Fibroblast of lung (primary cell): ENCODE results near the gene GABRE. TPM values are rescaled to one million over a fixed set of nuclear protein-coding genes. Genes with fewer than 3 reads are reported as not detected.

Experiments
- DNase-seq, 2 donors: peaks; one replicate each; pipeline versions ENCODE4 v3.0.0 to v3.0.0-alpha.2; 2010; ENCODE audit warnings: low read depth in 2 of 2
- H2AFZ ChIP-seq: 2 replicates; pipeline ENCODE4 v1.5.1; 2012; ENCODE audit warnings: low read length, control low read depth, inconsistent platforms
- H3K27ac ChIP-seq: 2 replicates; pipeline ENCODE4 v1.5.1; 2011; ENCODE audit warnings: low read length, control low read depth; ENCODE audit not compliant: insufficient read depth
- H3K27me3 ChIP-seq: 2 replicates; pipeline ENCODE4 v1.5.1; 2011; ENCODE audit warnings: mild to moderate bottlenecking, low read length; ENCODE audit not compliant: control insufficient read depth, insufficient read depth
- H3K36me3 ChIP-seq: 2 replicates; pipeline ENCODE4 v1.5.1; 2011; ENCODE audit warnings: low read length; ENCODE audit not compliant: control insufficient read depth, insufficient read depth
- H3K4me1 ChIP-seq: 2 replicates; pipeline ENCODE4 v1.5.1; 2011; ENCODE audit warnings: low read length; ENCODE audit not compliant: control insufficient read depth, insufficient read depth; ENCODE audit errors: extremely low read depth
- H3K4me2 ChIP-seq: 2 replicates; pipeline ENCODE4 v1.5.1; 2011; ENCODE audit warnings: low read length, control low read depth; ENCODE audit not compliant: insufficient read depth; ENCODE audit errors: extremely low read depth
- H3K4me3 ChIP-seq, 4 experiments: fragments of 200-600 bp in 1 of 4; sonication (generic) in 1 of 4; replicated peaks in 1 of 4; 2 replicates each; pipeline ENCODE4 v1.5.1; 2011 to 2016; ENCODE audit warnings: low read length in 4 of 4, low read depth in 3 of 4, mild to moderate bottlenecking in 3 of 4, control low read depth in 2 of 4, inconsistent platforms in 1 of 4, mixed read lengths in 1 of 4; ENCODE audit not compliant: insufficient read depth in 1 of 4; ENCODE audit errors: control extremely low read depth in 1 of 4
- H3K79me2 ChIP-seq: 2 replicates; pipeline ENCODE4 v1.5.1; 2012; ENCODE audit warnings: mild to moderate bottlenecking, low read length, inconsistent platforms; ENCODE audit not compliant: control insufficient read depth, insufficient read depth
- H3K9ac ChIP-seq: 2 replicates; pipeline ENCODE4 v1.5.1; 2011; ENCODE audit warnings: mild to moderate bottlenecking, low read length, control low read depth; ENCODE audit not compliant: insufficient read depth
- H3K9me3 ChIP-seq: 2 replicates; pipeline ENCODE4 v1.5.1; 2012; ENCODE audit warnings: low read depth, low read length; ENCODE audit not compliant: control insufficient read depth, insufficient read depth
- H4K20me1 ChIP-seq: 2 replicates; pipeline ENCODE4 v1.5.1; 2011; ENCODE audit warnings: low read length; ENCODE audit not compliant: control insufficient read depth, insufficient read depth; ENCODE audit errors: extremely low read depth
- EZH2 ChIP-seq: IDR thresholded peaks from 2 replicates; pipeline ENCODE4 v1.5.1; 2012; ENCODE audit warnings: low read length, control low read depth, mild to moderate bottlenecking; ENCODE audit errors: missing control alignments
- polyA plus RNA-seq, 2 donors: library from polyadenylated mRNA; depleted of rRNA in 1 of 2; stranded (reverse) in 1 of 2; unstranded in 1 of 2; fragments of >200 nt; gene quantifications; 2 replicates each; pipeline ENCODE4 v1.2.1, GENCODE V29; 2011 to 2012; ENCODE audit warnings: missing spikeins in 1 of 2
- total RNA-seq: library from RNA; depleted of rRNA; stranded (reverse); fragments of >200 nt; gene quantifications from 2 replicates; pipeline ENCODE4 v1.2.1, GENCODE V29; 2014
- TF ChIP-seq, protein P1 (sequence below), 2 donors: IDR thresholded peaks in 1 of 2; conservative IDR thresholded peaks in 1 of 2; 1 replicate in 1 of 2; 2 replicates in 1 of 2; pipeline ENCODE4 v1.5.1; 2011 to 2012; ENCODE audit warnings: low read length in 2 of 2, control low read depth in 1 of 2, inconsistent platforms in 1 of 2, low read depth in 1 of 2, mild to moderate bottlenecking in 1 of 2

GABRE gene
- total and polyA plus RNA-seq, 2 donors (not counting 1 experiment from before 2014, with no cell fraction given): 2.0 to 3.8 TPM

DNA sequence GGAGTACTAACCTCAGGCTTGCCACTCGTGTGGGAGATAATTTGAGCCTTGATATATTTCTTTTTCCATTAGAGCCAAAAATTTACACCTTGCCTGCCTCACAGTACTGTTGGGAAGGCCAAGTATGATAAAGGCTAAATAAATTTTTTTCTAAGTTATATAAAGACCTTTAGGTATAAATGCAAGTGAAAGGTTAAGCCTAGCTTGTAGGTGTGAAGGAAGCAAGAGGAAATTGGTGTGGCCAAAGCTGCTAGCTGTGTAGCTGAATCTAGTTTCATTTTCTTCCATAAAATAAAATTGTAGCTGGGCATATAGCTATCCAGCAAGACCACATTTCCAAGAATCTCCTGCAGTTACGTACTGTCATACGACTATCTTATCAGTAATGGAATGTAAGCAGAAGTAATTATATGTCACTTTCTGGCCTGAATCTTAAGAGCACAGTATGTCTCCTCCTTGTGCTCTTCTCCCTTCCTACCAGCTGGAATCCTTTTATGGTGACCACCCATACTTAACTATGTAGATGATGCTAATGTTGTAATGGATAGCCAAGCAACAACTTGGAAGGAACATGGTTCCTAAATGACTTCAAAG, 14.3 kb upstream of the GABRE start:
- Histone ChIP-seq H3K79me2 (no peaks in the 10 kb centered on the region), H3K4me2 (no peak overlapping the region), H2AFZ (no peak overlapping the region), H3K36me3 (no peaks in the 10 kb centered on the region), H3K27me3 (no peaks in the 10 kb centered on the region), H4K20me1 (no peaks in the 10 kb centered on the region), H3K9ac (no peak overlapping the region), H3K27ac (no peak overlapping the region), H3K4me1 (peaks cover 3% of the 10 kb centered on the region), H3K4me3 (no peak overlapping the region), H3K9me3 (no peaks in the 10 kb centered on the region)
- peak in 1 of 2 donors; percentile 14 for DNase-seq
- TF ChIP-seq EZH2: no peak
- TF ChIP-seq, protein P1, sequence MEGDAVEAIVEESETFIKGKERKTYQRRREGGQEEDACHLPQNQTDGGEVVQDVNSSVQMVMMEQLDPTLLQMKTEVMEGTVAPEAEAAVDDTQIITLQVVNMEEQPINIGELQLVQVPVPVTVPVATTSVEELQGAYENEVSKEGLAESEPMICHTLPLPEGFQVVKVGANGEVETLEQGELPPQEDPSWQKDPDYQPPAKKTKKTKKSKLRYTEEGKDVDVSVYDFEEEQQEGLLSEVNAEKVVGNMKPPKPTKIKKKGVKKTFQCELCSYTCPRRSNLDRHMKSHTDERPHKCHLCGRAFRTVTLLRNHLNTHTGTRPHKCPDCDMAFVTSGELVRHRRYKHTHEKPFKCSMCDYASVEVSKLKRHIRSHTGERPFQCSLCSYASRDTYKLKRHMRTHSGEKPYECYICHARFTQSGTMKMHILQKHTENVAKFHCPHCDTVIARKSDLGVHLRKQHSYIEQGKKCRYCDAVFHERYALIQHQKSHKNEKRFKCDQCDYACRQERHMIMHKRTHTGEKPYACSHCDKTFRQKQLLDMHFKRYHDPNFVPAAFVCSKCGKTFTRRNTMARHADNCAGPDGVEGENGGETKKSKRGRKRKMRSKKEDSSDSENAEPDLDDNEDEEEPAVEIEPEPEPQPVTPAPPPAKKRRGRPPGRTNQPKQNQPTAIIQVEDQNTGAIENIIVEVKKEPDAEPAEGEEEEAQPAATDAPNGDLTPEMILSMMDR (conservative IDR thresholded peaks at IDR 0.05 in 1 of 2, IDR thresholded peaks at IDR 0.05 in 1 of 2; ENCODE audit: low read depth in 1 of 2, low read length in 2 of 2): no peak

DNA sequence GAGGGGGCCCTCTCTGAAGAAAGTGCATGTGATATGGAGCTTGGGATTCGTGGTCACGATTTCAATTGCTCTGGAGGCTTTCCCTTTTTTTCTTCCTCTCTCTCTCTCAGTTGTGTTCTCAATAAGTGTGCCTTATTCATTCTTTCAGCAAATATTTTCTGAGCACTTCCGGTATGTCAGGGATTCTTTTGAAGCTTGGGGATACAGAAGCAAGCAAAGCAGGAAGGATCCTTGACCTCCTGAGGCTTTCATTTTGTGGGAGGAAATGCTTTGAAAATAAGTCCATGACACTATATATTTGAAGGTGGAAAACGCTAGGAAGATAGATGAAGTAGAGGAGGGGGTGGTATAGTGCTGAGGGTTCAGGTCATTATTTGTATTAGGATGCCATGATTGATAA, 12.6 kb upstream of the GABRE start:
- Histone ChIP-seq H4K20me1 (no peaks in the 10 kb centered on the region), H3K27ac (no peak overlapping the region), H3K79me2 (no peaks in the 10 kb centered on the region), H3K27me3 (no peaks in the 10 kb centered on the region), H2AFZ (no peak overlapping the region), H3K36me3 (no peaks in the 10 kb centered on the region), H3K4me1 (peaks cover 3% of the 10 kb centered on the region), H3K4me3 (no peak overlapping the region), H3K9me3 (no peaks in the 10 kb centered on the region), H3K4me2 (no peak overlapping the region), H3K9ac (no peak overlapping the region)
- DNase-seq: no peak
- TF ChIP-seq EZH2: no peak
- TF ChIP-seq, protein P1 (conservative IDR thresholded peaks at IDR 0.05 in 1 of 2, IDR thresholded peaks at IDR 0.05 in 1 of 2; ENCODE audit: low read depth in 1 of 2, low read length in 2 of 2): no peak

DNA sequence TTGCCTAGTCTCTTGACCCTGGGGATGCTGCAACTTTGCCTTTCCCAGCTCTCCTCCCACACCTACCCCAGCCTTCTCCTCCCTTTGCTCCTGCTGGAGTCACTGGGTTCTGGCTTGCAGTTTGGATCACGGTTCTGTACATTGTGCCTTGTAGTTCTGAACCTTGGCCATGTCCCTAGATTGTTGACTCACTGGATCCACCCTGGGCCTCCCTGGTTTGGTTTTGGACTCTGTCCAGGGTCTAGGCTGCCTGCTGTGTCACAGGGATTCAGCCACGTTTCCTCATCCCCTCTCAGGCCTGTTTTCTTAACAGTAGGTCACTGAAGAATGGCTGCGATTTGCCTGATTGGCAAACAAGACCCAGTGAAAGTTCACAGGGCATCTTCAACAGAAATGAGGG, 11.5 kb upstream of the GABRE start:
- Histone ChIP-seq H3K36me3 (no peaks in the 10 kb centered on the region), H3K79me2 (no peaks in the 10 kb centered on the region), H2AFZ (no peak overlapping the region), H3K4me2 (no peak overlapping the region), H4K20me1 (no peaks in the 10 kb centered on the region), H3K9ac (no peak overlapping the region), H3K4me3 (no peak overlapping the region), H3K27ac (no peak overlapping the region), H3K9me3 (no peaks in the 10 kb centered on the region), H3K4me1 (peaks cover 3% of the 10 kb centered on the region), H3K27me3 (no peaks in the 10 kb centered on the region)
- TF ChIP-seq EZH2: no peak
- TF ChIP-seq, protein P1 (conservative IDR thresholded peaks at IDR 0.05 in 1 of 2, IDR thresholded peaks at IDR 0.05 in 1 of 2; ENCODE audit: low read depth in 1 of 2, low read length in 2 of 2): no peak
- DNase-seq: peak; percentile 9 to 55
